HCT116 (cell line): ENCODE results near the gene MTHFD2L.

Experiments
- CEBPB ChIP-seq: IDR thresholded peaks from 2 replicates; pipeline ENCODE4 v1.6.1; 2012; ENCODE audit warnings: low read depth
- FOSL1 ChIP-seq: IDR thresholded peaks from 2 replicates; pipeline ENCODE4 v1.6.1; 2012; ENCODE audit warnings: low read depth
- JUND ChIP-seq: IDR thresholded peaks from 2 replicates; pipeline ENCODE4 v1.6.1; 2012
- MAX ChIP-seq: IDR thresholded peaks from 2 replicates; pipeline ENCODE4 v1.6.1; 2012
- POLR2A ChIP-seq: IDR thresholded peaks from 2 replicates; pipeline ENCODE4 v1.7.0; 2011; ENCODE audit warnings: borderline replicate concordance; ENCODE audit not compliant: insufficient read depth, insufficient read length; ENCODE audit errors: extremely low read depth
- POLR2AphosphoS5 ChIP-seq: IDR thresholded peaks from 2 replicates; pipeline ENCODE4 v1.6.1; 2011; ENCODE audit warnings: mild to moderate bottlenecking, low read depth, low read length, moderate library complexity
- RAD21 ChIP-seq: IDR thresholded peaks from 2 replicates; pipeline ENCODE4 v1.6.1; 2012; ENCODE audit warnings: low read depth, mild to moderate bottlenecking
- SP1 ChIP-seq: IDR thresholded peaks from 2 replicates; pipeline ENCODE4 v1.6.1; 2012; ENCODE audit warnings: low read depth
- YY1 ChIP-seq: IDR thresholded peaks from 2 replicates; pipeline ENCODE4 v1.6.1; 2011; ENCODE audit warnings: low read length, low read depth, moderate library complexity, mild to moderate bottlenecking; ENCODE audit not compliant: insufficient replicate concordance; ENCODE audit errors: extremely low read depth
- ZNF274 ChIP-seq: fragments of 200-500 bp; sonication (Bioruptor generic); IDR thresholded peaks from 2 replicates; pipeline ENCODE4 v1.6.1; 2014; ENCODE audit warnings: mild to moderate bottlenecking, low read depth, low read length, inconsistent platforms
- TF ChIP-seq, protein P1 (sequence below), 3 experiments: fragments of 200-600 bp in 1 of 3; sonication (generic) in 1 of 3; IDR thresholded peaks in 2 of 3; conservative IDR thresholded peaks in 1 of 3; 2 replicates each; pipeline ENCODE4 v1.5.1; 2012 to 2017; ENCODE audit warnings: low read depth in 2 of 3, low read length in 2 of 3, antibody characterized with exemption in 1 of 3, borderline replicate concordance in 1 of 3, control low read depth in 1 of 3, mild to moderate bottlenecking in 1 of 3, mixed read lengths in 1 of 3, mixed run types in 1 of 3, moderate library complexity in 1 of 3; ENCODE audit not compliant: insufficient read depth in 1 of 3

DNA sequence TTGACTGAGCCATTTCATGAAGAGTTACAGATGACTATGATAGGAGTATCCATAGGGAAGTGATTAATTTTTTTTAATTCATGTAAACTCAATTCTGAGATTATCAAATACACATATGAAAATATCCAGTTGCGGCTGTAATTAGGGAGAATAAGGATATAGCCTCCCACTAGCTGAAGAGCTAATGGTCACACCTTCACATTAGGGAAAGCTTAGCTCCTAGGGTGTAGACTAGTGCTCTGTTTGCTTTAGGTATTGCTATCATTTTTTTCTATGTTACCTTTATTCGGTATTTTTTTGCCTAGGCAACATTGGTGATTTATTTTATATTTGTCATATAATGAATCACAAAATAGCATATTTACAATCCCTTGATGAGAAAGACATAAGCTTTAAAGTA lies 110.7 kb downstream of the MTHFD2L start:
- no peak; the same call in 1 of the 2 replicates for TF ChIP-seq FOSL1
- no peak for TF ChIP-seq POLR2A
- TF ChIP-seq, protein P1, sequence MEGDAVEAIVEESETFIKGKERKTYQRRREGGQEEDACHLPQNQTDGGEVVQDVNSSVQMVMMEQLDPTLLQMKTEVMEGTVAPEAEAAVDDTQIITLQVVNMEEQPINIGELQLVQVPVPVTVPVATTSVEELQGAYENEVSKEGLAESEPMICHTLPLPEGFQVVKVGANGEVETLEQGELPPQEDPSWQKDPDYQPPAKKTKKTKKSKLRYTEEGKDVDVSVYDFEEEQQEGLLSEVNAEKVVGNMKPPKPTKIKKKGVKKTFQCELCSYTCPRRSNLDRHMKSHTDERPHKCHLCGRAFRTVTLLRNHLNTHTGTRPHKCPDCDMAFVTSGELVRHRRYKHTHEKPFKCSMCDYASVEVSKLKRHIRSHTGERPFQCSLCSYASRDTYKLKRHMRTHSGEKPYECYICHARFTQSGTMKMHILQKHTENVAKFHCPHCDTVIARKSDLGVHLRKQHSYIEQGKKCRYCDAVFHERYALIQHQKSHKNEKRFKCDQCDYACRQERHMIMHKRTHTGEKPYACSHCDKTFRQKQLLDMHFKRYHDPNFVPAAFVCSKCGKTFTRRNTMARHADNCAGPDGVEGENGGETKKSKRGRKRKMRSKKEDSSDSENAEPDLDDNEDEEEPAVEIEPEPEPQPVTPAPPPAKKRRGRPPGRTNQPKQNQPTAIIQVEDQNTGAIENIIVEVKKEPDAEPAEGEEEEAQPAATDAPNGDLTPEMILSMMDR (IDR thresholded peaks at IDR 0.05 in 2 of 3, conservative IDR thresholded peaks at IDR 0.05 in 1 of 3; ENCODE audit: borderline replicate concordance in 1 of 3, insufficient read depth in 1 of 3, low read depth in 2 of 3, low read length in 2 of 3) = no peak
- no peak for TF ChIP-seq JUND
- TF ChIP-seq POLR2AphosphoS5 = no peak
- TF ChIP-seq MAX = no peak
- no peak for TF ChIP-seq RAD21
- TF ChIP-seq CEBPB = no peak
- TF ChIP-seq SP1 = peak; percentile 19; the same call in 1 of the 2 replicates
- TF ChIP-seq ZNF274 = no peak
- no peak for TF ChIP-seq YY1
